Stimulated activated naive CD8-positive, alpha-beta T cell treated with anti-CD3 and anti-CD28 coated beads, Interleukin-15, Interleukin-2, amounts not matched to agents 100 U/mL and 50 U/mL, for 24 hours (primary cell): ENCODE measurements around the gene C17orf107.
"Not testable (repeated sequence)": the region's sequence is repeated elsewhere in the genome, so short reads cannot be mapped to it uniquely, and the experiment has no call there.

ENCODE experiments used
- ATAC-seq: fragments of 150-1000 bp; cut with Tn5 transposase; one replicate; pipeline ENCODE4 v1.10.0; 2021
- DNase-seq: peaks from one replicate; pipeline ENCODE4 v3.0.0; 2021

The C17orf107 gene

DNA sequence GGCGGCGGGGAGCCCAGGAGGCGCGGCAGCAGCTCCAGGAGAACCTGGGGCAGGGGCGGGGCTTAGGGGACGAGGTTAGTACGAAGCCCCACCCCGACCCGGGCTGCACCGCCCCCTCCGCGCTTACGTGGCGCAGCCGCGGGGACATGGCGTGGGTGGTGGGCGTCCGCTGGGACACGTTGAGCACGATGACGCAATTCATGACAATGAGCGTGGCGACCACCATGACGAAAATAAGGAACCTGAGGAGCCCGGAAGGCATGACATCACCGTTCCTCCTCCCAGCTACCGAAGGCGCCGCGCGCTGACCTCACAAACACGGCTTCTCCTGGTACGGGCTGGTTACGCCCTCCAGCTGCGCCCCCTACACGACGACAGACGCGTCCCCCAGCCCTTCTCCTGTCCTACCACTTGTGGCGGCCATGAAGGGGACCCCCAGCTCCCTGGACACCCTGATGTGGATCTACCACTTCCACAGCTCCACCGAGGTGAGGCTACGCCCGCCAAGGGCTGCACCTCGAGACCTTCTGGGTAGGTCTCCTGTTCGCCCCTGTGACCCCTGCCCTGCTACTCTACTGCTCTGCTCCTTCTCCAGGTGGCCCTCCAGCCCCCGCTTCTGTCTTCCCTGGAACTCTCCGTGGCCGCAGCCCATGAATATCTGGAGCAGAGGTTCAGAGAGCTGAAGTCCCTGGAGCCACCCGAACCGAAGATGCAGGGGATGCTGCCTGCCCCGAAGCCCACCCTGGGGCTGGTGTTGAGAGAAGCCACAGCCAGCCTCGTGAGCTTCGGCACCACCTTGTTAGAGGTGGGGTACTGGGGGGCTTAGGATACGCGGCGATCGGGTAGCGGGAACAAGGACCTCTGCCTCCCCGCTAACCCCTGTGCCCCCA is at the start of gene C17orf107:
C17orf107 (plus strand) TSS at position 196 of the 890 bp plus-strand sequence; CDS start at position 423, 227 bp downstream.
- ATAC-seq (peak; percentile 86), DNase-seq (peak; percentile 98)

DNA sequence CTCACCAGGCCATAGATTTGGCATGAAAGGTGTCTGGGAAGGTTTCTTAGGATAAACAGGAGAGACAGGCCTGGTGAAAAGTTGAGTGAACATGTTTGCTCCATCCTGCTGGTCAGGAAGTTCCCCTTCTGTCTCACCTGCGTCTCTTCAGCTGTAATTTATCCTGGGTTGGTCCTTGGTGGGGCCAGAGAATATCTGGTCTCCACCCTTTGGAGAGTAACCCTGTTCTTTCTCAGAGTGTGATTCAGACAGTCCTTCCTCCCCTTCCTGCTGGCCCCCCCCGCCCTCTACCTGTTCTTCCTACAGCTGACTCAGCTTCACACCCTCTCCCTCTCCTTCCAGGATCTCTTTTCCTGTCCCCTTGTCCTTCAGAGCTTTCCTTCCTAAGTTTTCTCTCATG is 49.1 kb upstream of the C17orf107 start:
- ATAC-seq (no peak), DNase-seq (no peak)

DNA sequence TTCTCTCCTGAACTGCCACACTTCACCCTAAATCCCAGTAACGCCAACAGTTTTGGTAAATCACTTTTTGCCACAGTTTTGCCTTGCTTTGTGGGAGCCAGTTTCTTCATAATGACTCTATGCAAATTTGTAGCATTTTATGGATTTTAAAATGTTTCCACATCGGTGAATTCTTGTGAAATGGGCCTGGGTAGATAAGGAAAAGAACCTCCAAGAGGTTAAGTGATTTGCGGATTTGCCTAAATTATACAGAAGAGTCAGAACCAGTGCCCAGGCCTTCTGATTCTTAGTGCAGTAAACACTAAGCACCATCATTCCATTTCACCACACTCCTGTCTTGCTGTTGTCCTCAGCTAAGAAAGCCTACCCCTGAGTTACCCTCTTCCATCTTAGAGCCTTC is 48.3 kb upstream of the C17orf107 start:
- ATAC-seq (no peak), DNase-seq (no peak)

DNA sequence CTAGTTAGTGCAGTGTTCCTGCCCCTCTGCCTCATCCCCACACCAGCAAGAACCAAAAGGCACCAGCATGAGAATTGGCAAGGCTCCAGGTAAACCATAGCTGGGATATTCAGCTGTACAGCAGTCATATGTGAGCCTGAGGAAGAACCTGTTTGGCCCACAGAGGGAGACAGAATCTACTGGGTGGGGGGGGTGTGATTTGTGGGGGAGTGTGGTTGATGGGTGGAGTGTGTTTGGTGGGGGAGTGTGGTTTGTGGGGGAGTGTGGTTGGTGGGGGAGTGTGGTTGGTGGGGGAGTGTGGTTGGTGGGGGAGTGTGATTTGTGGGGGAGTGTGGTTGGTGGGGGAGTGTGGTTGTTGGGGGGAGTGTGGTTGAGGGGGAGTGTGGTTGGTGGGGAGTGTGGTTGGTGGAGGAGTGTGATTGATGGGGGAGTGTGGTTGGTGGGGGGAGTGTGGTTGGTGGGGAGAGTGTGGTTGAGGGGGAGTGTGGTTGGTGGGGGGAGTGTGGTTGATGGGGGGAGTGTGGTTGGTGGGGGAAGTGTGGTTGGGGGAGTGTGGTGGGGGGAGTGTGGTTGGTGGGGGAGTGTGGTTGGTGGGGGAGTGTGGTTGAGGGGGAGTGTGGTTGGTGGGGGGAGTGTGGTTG is 46.6 kb upstream of the C17orf107 start:
- DNase-seq (no peak), ATAC-seq (no peak)

DNA sequence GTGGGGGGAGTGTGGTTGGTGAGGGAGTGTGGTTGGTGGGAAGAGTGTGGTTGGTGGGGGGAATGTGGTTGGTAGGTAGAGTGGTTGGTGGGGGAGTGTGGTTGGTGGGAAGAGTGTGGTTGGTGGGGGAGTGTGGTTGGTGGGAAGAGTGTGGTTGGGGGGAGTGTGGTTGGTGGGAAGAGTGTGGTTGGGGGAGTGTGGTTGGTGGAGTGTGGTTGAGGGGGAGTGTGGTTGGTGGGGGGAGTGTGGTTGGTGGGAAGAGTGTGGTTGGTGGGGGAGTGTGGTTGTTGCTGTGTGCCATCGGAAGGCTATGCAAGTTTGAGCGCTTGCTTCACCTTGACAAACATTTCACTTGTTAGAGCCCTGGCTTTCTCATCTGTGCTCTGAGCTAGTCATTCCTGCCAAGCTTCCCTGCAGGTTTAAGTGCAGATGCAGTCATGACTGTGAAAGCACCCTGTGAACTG is 46.1 kb upstream of the C17orf107 start:
- no peak for DNase-seq

DNA sequence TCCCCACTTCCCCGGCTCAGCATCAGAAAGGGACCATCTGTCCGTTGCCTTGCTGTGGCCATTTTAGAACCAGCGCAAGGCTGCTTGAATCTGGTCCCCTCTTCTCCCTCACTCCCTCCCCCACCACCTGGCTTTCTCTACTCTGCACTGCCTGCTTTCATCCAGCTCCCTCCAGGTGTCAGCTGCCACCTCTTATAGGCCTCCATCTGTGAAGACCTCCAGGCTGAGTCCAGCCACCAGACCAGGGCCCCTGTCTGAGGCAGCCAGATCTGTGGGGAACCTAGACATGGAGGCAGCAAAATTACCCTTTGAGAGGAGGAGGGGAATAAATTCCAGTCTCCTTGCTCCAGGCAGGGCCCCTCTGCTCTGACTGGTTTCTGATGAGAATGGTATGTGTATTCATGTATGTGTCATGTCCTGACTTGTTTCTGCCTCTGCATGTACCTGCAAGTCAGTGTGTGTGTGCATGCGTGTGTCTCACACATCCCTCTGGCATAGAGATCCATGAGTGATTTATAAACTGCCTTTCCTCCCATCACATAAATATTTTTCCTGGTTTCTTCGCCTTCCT is 45.1 kb upstream of the C17orf107 start:
- DNase-seq (no peak), ATAC-seq (no peak)

More for the DNA sequence above, 46.1 kb upstream of the C17orf107 start:
- ATAC-seq: no peak

DNA sequence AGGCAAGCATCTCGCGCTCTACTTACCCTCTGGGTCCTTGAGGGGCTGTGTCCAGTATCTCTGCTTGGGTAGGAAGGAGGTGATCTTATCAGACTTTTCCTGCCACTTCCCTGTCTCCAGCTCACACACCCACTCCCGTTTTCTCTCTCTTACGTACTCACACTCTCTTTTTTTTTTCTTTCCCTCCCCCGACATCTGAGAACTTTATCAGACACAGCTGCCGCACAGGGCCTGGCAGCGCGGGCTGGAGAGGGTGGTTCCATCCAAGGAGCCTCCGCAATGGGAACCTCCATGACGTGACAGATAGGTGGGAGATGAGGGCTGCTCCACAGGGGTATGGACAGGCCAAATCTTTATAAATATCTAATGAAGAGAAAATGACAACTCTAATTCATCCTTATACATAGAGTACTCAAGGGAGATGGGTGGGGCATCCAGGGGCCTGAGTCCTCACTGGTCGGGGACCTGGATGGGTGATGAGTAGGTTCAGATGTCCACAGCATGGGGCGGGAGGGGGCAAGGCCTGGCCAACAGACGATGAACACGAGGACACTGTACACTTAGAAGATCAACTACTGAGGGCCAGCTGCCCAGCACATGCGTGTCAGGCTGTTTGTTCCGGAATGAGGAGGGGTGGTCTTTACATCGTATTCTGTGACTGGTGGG is 42.9 kb upstream of the C17orf107 start:
- ATAC-seq: no peak

DNA sequence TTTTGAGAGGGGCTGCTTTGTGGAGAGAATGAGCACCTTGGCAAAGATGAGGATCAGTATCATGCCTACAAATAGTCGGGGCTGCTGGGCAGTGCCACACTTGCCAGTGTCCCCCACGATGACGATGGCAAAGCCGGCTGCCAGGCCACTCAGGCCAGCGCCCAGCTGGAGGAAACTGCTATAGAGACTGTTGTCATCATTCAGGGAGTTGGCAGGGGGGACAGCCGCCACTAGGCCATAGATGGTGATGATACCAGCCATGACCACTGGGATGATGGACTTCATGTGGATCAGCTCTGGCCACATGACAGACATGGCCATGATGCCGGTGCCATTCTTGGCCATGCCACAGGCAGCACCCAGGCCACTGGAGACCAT is 42.4 kb upstream of the C17orf107 start:
- no peak for ATAC-seq

More for the DNA sequence above, 42.9 kb upstream of the C17orf107 start:
- no peak for DNase-seq

DNA sequence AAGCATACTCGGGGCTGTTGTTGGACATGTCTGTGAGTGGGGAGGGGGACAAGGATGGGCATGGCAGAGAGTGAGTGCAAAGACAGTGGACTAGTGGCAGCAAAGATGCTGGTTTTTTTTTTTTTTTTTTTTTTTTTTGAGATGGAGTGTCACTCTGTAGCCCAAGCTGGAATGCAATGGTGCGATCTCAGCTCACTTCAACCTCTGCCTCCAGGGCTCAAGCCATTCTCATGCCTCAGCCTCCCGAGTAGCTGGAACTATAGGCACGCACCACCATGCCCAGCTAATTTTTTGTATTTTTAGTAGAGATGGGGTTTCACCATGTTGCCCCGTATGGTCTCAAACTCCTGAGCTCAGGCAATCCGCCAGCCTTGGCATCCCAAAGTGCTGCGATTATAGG is 42.0 kb upstream of the C17orf107 start:
- not testable (repeated sequence) for ATAC-seq, DNase-seq

More for the DNA sequence above, 42.4 kb upstream of the C17orf107 start:
- no peak for DNase-seq

DNA sequence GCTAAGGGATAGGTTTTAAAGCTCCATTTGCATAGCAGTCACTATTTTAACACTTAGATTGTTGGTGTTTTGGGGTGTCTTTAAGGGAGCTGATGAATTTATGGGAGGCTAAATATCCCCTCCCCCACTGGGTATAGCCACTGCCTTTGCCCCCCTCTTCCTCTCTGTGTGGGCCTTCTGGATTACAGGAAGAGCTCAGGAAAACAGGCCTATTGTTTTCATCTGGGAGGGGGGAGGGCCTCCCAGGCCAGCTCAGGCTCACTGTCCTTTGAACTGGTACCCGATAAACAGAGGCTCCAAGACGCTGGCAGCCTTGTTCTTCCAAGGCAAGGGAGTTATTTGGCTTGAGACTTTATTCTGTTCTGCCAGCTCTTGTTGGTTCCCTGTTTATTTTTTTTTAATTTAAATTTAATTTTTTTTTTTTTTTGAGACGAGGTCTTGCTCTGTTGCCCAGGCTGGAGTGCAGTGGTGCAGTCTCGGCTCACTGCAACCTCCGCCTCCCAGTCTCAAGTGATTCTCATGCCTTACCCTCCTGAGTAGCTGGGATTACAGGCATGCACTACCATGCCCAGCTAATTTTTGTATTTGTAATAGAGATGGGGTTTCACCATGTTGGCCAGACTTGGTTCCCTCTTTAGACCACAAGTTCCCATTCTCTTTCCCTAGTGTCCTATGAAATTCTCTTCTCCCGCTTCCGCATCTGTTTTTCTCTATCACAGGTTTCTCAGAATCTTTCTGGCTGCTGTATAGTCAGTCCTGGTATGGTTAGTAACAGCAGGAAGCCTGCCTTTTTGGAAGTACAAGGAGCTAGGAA is 41.1 kb upstream of the C17orf107 start:
- DNase-seq: no peak

DNA sequence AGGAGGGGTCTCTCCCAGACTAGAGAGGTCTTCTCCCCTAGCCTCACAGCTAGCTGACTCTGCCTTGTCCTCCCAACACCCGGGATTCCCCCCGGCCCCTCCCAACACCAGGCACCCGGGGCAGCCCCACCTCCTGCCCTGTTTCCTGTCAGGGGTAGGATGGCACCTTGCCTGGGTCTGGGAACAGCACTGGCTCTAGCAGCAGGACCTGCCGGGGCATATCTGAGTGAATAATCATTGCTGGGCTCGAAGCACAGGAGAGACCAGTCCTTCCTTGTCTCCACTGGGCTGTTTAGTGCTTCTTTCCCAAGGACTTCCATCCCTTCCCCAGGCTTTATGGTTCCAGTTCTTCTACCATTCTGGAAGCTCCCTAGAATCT is 40.5 kb upstream of the C17orf107 start:
- no peak for DNase-seq
- no peak for ATAC-seq

More for the DNA sequence above, 41.1 kb upstream of the C17orf107 start:
- ATAC-seq: no peak

DNA sequence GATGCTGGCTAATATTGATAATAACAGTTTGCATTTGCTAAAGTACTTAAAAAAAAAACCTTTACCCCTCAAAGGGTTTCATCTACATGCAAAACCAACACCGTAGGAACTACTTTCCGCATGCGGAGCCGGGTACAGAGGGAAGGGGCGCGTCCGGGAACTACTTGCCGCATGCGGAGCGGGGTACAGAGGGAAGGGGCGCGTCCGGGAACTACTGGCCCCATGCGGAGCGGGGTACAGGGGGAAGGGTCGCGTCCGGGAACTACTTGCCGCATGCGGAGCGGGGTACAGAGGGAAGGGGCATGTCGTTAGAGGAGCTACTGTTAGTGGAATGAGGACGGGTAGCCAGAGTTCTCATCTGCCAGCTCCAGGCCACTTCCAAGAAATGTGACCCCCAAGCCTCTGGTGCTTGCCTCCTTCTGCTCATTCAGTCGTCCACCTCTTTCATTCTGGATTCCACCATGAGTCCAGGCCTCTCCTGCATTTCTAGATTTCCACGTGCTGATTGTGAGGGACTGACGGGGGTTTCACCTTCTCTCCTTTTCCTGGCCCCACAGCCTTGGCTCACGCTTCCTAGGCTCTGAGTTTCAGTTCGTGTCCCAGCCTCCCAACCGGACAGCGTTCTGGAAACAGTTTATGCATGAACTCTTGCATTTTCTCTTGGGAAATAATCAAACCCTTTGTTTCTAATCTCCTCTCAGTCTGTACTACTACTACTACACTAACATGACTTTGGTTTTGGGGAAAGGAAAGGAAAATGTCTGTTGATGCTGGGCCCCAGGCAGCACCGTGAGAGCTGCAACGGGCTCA is 39.3 kb upstream of the C17orf107 start:
- ATAC-seq (no peak), DNase-seq (no peak)

DNA sequence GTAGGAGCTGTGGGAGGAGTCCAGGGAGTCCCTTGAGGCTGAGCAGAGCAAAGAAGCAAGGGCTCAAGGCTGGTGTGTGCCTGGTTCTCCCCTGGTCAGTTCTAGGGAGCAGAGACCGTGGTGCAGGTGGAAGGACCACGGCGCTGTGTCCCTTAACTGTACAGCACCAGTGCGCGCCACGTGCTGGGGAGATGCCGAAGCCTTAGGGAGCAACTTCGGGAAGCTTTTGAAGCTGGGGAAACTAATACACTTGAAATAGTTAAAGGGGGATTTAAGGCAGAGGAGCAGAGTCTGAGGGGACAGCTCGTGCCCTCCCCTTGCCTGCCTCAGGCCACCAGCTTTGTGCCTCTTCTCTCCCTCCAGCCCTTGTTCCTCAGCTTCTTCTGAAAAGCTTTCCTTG is 38.7 kb upstream of the C17orf107 start:
- DNase-seq (no peak), ATAC-seq (no peak)

DNA sequence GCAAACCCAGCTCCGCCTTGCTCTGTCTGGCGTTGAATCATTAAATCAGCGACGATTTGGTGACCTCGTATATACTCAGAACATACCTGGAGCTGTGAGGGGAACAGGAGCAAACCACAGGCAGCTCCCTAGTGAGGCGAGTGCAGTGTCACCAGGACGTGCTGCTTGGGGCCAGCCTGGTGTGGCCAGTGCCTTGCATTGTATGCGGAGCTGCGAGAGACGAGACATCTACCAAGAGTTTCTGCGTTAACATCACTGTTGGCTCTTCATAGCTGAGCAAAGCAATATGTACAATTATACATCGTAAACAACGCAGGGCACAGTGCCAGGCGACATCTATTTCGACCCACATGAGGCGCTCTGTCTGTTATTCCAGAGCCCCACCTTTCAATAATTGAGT is 38.3 kb upstream of the C17orf107 start:
- ATAC-seq: no peak

DNA sequence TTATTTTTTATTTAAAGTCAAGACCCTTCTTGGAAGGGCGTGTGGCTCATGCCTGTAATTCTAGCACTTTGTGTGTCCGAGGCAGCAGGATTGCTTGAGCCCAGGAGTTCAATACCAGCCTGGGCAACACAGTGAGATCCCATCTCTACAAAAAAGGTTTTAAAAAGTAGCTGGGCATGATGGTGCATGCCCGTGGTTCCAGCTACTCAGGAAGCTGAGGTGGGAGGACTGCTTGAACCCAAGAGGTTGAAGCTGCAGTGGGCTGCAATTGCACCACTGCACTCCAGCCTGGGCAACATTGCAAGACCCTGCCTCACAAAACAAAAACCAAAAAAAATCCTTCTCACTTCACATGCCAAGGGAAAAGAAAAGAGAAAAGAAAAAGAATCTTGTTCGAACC is 36.6 kb upstream of the C17orf107 start:
- ATAC-seq (no peak), DNase-seq (no peak)

More for the DNA sequence above, 38.3 kb upstream of the C17orf107 start:
- DNase-seq: no peak

DNA sequence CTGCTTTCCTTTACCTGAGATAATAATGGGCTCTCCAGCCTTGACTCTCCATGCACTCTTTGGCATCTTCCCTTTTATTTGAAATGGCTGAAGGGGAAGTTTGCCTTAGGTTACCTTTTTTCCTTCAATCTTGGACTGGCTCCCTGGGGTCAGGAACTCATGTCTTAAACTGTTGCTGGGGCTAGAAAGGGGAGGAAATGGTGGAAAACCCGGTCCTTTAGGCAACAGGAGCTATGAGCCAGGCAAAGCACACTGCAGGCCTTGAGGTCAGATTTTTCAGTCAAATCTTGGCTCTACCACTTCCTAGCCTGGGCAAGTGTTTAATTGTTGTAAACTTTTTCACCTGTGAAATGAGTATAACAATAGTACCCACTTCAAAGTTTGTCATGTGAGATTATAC is 36.0 kb upstream of the C17orf107 start:
- DNase-seq: no peak
- ATAC-seq: no peak

DNA sequence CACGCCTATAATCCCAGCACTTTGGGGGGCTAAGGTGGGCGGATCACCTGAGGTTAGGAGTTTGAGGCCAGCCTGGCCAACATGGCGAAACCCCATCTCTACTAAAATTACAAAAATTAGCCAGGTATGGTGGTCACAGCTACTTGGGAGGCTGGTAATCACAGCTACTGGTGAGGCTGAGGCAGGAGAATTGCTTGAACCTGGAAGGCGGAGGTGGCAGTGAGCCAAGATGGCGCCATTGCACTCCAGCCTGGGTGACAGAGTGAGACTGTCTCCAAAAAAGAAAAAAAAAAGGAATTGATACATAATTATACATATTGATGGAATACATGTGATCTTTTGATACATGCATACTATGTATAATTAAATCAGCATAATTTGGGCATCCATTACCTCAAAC is 31.8 kb upstream of the C17orf107 start:
- not testable (repeated sequence) for DNase-seq, ATAC-seq

DNA sequence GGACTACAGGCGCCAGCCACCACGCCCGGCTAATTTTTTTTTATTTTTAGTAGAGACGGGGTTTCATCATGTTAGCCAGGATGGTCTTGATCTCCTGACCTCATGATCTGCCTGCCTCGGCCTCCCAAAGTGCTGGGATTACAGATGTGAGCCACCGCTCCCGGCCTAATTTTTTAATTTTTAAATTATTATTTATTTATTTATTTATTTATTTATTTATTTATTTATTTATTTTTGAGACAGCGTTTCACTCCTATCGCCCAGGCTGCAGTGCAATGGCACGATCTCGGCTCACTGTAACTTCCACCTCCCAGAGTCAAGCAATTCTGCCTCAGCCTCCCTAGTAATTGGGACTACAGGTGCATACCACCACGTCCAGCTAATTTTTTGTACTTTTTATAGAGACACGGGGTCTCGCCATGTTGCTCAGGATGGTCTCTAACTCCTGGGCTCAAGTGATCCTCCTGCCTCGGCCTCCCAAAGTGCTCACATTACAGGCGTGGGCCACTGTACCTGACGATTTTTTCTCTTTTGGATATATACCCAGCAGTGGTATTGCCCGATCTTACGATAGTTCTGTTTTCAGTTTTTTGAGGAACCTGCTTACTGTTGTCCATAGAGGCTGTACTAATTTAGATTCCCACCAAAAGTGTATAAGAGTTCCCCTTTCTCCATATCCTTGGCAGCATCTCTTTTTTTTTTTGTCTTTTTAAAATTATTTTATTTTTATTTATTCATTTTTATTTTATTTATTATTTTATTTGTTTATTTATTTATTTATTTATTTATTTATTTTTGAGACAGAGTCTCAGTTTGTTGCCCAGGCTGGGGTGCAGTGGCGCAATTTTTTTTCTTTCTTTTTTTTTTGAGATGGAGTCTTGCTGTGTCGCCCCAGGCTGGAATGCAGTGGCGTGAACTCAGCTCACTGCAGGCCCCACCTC is 30.0 kb upstream of the C17orf107 start:
- not testable (repeated sequence) for ATAC-seq, DNase-seq

DNA sequence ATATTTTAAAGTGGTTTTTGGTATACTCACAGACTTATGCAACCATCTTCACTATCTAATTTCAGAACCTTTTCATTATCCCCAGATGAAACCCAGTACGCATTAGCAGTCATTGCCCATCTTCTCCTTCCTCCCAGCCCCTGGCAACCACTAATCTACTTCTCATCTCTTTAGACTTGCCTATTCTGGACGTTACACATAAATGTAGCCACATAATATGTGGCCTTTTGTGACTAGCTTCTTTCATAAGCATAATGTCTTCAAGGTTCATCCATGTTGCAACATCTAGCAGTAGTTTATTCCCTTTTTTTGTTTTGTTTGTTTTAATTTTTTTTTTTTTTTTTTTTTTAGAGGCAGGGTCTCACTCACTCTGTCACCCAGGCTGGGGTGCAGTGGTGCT is 28.5 kb upstream of the C17orf107 start:
- ATAC-seq: no peak
- DNase-seq: no peak
